Mesodermal cell (in vitro differentiated cells): ENCODE data around the gene HELZ.

Source experiments
- H3K27ac ChIP-seq: 2 replicates; pipeline ENCODE4 v1.7.0; 2013; ENCODE audit warnings: mild to moderate bottlenecking, low read depth, low read length, moderate library complexity; ENCODE audit not compliant: severe bottlenecking
- H3K36me3 ChIP-seq: 2 replicates; pipeline ENCODE4 v1.7.1; 2013; ENCODE audit warnings: mild to moderate bottlenecking, low read length, moderate library complexity; ENCODE audit not compliant: control insufficient read depth, insufficient read depth
- H3K4me1 ChIP-seq: one replicate; pipeline ENCODE4 v1.7.1; 2013; ENCODE audit warnings: mild to moderate bottlenecking, low read length; ENCODE audit not compliant: insufficient read depth, control insufficient read depth, poor library complexity, severe bottlenecking
- H3K4me3 ChIP-seq: 2 replicates; pipeline ENCODE4 v1.7.0; 2013; ENCODE audit warnings: low read length, control low read depth, mild to moderate bottlenecking; ENCODE audit not compliant: insufficient read depth, poor library complexity, severe bottlenecking; ENCODE audit errors: extremely low read depth
- H3K9me3 ChIP-seq: 2 replicates; pipeline ENCODE4 v1.7.1; 2013; ENCODE audit warnings: mild to moderate bottlenecking, low read length, moderate library complexity; ENCODE audit not compliant: control insufficient read depth
- WGBS, 2 experiments: methylation state at CpG; one replicate each; pipeline ENCODE4 v1.1.5; 2013; ENCODE audit warnings: missing lambda C conversion rate in 2 of 2; ENCODE audit not compliant: insufficient coverage in 2 of 2; 5-methylcytosine and 5-hydroxymethylcytosine counted together

HELZ gene

DNA sequence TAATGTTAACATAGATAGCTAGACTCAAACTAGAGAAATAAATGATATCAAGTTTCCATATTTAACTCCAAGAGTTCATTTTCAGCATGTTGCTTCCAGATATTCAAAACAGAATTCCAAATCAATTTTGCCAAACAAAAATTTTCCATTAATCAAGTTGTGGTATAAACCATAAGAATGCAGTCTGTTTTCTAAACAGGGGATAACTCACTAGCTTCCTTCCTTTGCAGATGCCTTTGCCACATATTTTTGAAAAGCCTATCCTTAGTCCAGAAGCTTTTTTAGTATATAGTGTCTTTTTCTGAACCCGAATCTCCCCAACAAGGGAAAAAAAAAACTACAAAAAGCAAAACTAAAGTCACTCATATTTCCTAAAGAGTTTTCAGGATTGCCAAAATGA, 61.5 kb downstream of the HELZ start:
- Histone ChIP-seq H3K9me3 (no peaks in the 10 kb centered on the region), H3K27ac (no peak overlapping the region), H3K4me3 (no peak overlapping the region), H3K4me1 (no peaks in the 10 kb centered on the region), H3K36me3 (peaks cover 13% of the 10 kb centered on the region)
- WGBS, 2 experiments = no CpG with 5 or more reads among the region's 1 CpG

GRCh38 chr17:67181825-67182224, 63.2 kb downstream of the HELZ start:
- Histone ChIP-seq H3K36me3 (peaks cover 13% of the 10 kb centered on the region), H3K9me3 (no peaks in the 10 kb centered on the region), H3K4me3 (no peak overlapping the region), H3K4me1 (no peaks in the 10 kb centered on the region), H3K27ac (no peak overlapping the region)
- 95 to 100% methylated on average over 3 of the region's 3 CpGs for WGBS, 2 experiments

- Histone ChIP-seq H3K4me3 (no peak overlapping the region), H3K4me1 (no peaks in the 10 kb centered on the region), H3K36me3 (peaks cover 14% of the 10 kb centered on the region), H3K27ac (no peak overlapping the region), H3K9me3 (no peaks in the 10 kb centered on the region)
- 100% methylated on average over 1 to 3 of the region's 5 CpGs for WGBS, 2 experiments
These were observed 64.7 kb downstream of the HELZ start for GRCh38 chr17:67180275-67180674.

- Histone ChIP-seq H3K27ac (no peak overlapping the region), H3K36me3 (peaks cover 18% of the 10 kb centered on the region), H3K9me3 (no peaks in the 10 kb centered on the region), H3K4me3 (no peak overlapping the region), H3K4me1 (no peaks in the 10 kb centered on the region)
- WGBS, 2 experiments = no CpG with 5 or more reads among the region's 4 CpGs
These were observed 66.4 kb downstream of the HELZ start for GRCh38 chr17:67178555-67178954.

GRCh38 chr17:67177732-67178131, 67.3 kb downstream of the HELZ start:
- H3K9me3 ChIP-seq = no peaks in the 10 kb centered on the region
- H3K4me1 ChIP-seq = no peaks in the 10 kb centered on the region
- H3K4me3 ChIP-seq = no peak overlapping the region
- H3K36me3 ChIP-seq = peaks cover 21% of the 10 kb centered on the region
- H3K27ac ChIP-seq = no peak overlapping the region

GRCh38 chr17:67174190-67174589, 70.8 kb downstream of the HELZ start:
- Histone ChIP-seq H3K4me3 (no peak overlapping the region), H3K4me1 (no peaks in the 10 kb centered on the region), H3K9me3 (no peaks in the 10 kb centered on the region), H3K36me3 (peaks cover 34% of the 10 kb centered on the region), H3K27ac (no peak overlapping the region)
- 87 to 95% methylated on average over 5 of the region's 5 CpGs for WGBS, 2 experiments

DNA sequence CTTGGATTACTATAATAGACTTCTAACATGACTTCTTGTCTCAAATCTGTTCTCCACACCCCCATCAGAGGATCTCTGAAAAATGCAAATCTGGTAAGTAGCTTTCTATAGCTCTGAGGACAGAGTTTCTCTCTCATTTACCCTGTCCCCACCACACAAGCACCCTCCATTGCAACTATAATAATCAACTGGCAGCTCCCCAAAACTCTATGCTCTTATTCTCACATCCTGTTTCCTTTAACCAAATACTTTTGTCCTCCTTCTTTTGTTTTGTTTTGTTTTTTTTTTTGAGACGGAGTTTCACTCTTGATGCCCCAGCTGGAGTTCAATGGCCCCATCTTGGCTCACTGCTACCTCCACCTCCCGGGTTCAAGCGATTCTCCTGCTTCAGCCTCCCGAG, 73.4 kb downstream of the HELZ start:
- WGBS, 2 experiments = 100% methylated on average over 3 of the region's 4 CpGs
- H3K9me3 ChIP-seq = no peaks in the 10 kb centered on the region
- H3K27ac ChIP-seq = no peak overlapping the region
- H3K4me1 ChIP-seq = no peaks in the 10 kb centered on the region
- H3K36me3 ChIP-seq = peaks cover 33% of the 10 kb centered on the region
- no peak overlapping the region for H3K4me3 ChIP-seq

- no peaks in the 10 kb centered on the region for H3K9me3 ChIP-seq
- no peak overlapping the region for H3K27ac ChIP-seq
- H3K4me3 ChIP-seq = no peak overlapping the region
- WGBS, 2 experiments = 94 to 100% methylated on average over 3 of the region's 4 CpGs
- H3K4me1 ChIP-seq = no peaks in the 10 kb centered on the region
- H3K36me3 ChIP-seq = peaks cover 53% of the 10 kb centered on the region
These were observed 76.5 kb downstream of the HELZ start for GRCh38 chr17:67168496-67168895.

- H3K4me1 ChIP-seq = no peaks in the 10 kb centered on the region
- no peak overlapping the region for H3K27ac ChIP-seq
- H3K4me3 ChIP-seq = no peak overlapping the region
- WGBS, 2 experiments = 98 to 100% methylated on average over 5 to 6 of the region's 6 CpGs
- no peaks in the 10 kb centered on the region for H3K9me3 ChIP-seq
- peaks cover 49% of the 10 kb centered on the region for H3K36me3 ChIP-seq
These were observed 79.8 kb downstream of the HELZ start for GRCh38 chr17:67165201-67165600.

GRCh38 chr17:67164302-67164701, 80.7 kb downstream of the HELZ start:
- Histone ChIP-seq H3K27ac (no peak overlapping the region), H3K4me1 (no peaks in the 10 kb centered on the region), H3K4me3 (no peak overlapping the region), H3K9me3 (no peaks in the 10 kb centered on the region), H3K36me3 (peaks cover 44% of the 10 kb centered on the region)
- WGBS, 2 experiments = no CpG with 5 or more reads among the region's 2 CpGs

GRCh38 chr17:67162771-67163170, 82.2 kb downstream of the HELZ start:
- peaks cover 38% of the 10 kb centered on the region for H3K36me3 ChIP-seq
- H3K4me3 ChIP-seq = no peak overlapping the region
- no peak overlapping the region for H3K27ac ChIP-seq
- H3K9me3 ChIP-seq = no peaks in the 10 kb centered on the region
- no peaks in the 10 kb centered on the region for H3K4me1 ChIP-seq

GRCh38 chr17:67161573-67161972, 83.4 kb downstream of the HELZ start:
- Histone ChIP-seq H3K27ac (no peak overlapping the region), H3K9me3 (no peaks in the 10 kb centered on the region), H3K4me3 (no peak overlapping the region), H3K4me1 (no peaks in the 10 kb centered on the region), H3K36me3 (peaks cover 39% of the 10 kb centered on the region)
- 100% methylated on average over 1 of the region's 3 CpGs; no CpG with 5 or more reads in 1 of the 2 experiments for WGBS, 2 experiments
